Vagina (tissue), 2 donors: ENCODE data around the gene HES4.

Experiments
- POLR2AphosphoS5 ChIP-seq, 2 donors: sonication (generic); formaldehyde crosslinking; IDR thresholded peaks; one replicate each; pipeline ENCODE4 v1.9.0; 2017; ENCODE audit warnings: antibody characterized with exemption in 2 of 2, mild to moderate bottlenecking in 2 of 2, low read depth in 1 of 2; ENCODE audit not compliant: insufficient read depth in 1 of 2
- TF ChIP-seq, protein P1 (sequence below), 3 experiments: fragments of 450-650 bp in 2 of 3; fragments of 200-600 bp in 1 of 3; sonication (generic) in 1 of 3; IDR thresholded peaks; one replicate each; pipeline ENCODE4 v1.5.1; 2017 to 2019; ENCODE audit warnings: antibody characterized with exemption in 3 of 3, mild to moderate bottlenecking in 2 of 3, moderate library complexity in 2 of 3

GRCh38 chr1:964691-965525, 35.0 kb downstream of the HES4 start:
- TF ChIP-seq, protein P1, sequence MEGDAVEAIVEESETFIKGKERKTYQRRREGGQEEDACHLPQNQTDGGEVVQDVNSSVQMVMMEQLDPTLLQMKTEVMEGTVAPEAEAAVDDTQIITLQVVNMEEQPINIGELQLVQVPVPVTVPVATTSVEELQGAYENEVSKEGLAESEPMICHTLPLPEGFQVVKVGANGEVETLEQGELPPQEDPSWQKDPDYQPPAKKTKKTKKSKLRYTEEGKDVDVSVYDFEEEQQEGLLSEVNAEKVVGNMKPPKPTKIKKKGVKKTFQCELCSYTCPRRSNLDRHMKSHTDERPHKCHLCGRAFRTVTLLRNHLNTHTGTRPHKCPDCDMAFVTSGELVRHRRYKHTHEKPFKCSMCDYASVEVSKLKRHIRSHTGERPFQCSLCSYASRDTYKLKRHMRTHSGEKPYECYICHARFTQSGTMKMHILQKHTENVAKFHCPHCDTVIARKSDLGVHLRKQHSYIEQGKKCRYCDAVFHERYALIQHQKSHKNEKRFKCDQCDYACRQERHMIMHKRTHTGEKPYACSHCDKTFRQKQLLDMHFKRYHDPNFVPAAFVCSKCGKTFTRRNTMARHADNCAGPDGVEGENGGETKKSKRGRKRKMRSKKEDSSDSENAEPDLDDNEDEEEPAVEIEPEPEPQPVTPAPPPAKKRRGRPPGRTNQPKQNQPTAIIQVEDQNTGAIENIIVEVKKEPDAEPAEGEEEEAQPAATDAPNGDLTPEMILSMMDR (IDR thresholded peaks at IDR 0.05) = no peak
- TF ChIP-seq POLR2AphosphoS5 (IDR thresholded peaks at IDR 0.05; ENCODE audit: insufficient read depth in 1 of 2, low read depth in 1 of 2) = no peak
